Neural progenitor cell (in vitro differentiated cells): Measurements from ENCODE around the gene CACNA1D. TPM values are rescaled to one million over a fixed set of nuclear protein-coding genes. Genes with fewer than 3 reads are reported as not detected.
A peak's percentile ranks its signal among the peaks of the same experiment; 100 is the strongest.

ENCODE experiments used
- DNase-seq: peaks from one replicate; pipeline ENCODE4 v3.0.0-alpha.2; 2016; ENCODE audit warnings: low spot score
- H2AFZ ChIP-seq: fragments of 200-600 bp; sonication (generic); replicated peaks from 2 replicates; pipeline ENCODE4 v1.6.1; 2016; ENCODE audit warnings: antibody characterized with exemption
- H3F3A ChIP-seq: fragments of 200-600 bp; sonication (generic); 2 replicates; pipeline ENCODE4 v1.6.1; 2016; ENCODE audit warnings: antibody characterized with exemption, low read depth
- H3K27ac ChIP-seq: fragments of 200-600 bp; sonication (generic); 2 replicates; pipeline ENCODE4 v1.5.1; 2016; ENCODE audit warnings: mild to moderate bottlenecking
- H3K27me3 ChIP-seq: fragments of 200-600 bp; sonication (generic); 2 replicates; pipeline ENCODE4 v1.6.1; 2016; ENCODE audit warnings: mild to moderate bottlenecking, moderate library complexity
- H3K36me3 ChIP-seq: fragments of 200-600 bp; sonication (generic); 2 replicates; pipeline ENCODE4 v1.5.1; 2016
- H3K4me1 ChIP-seq: fragments of 200-600 bp; sonication (generic); 2 replicates; pipeline ENCODE4 v1.6.1; 2016; ENCODE audit warnings: mixed run types
- H3K4me2 ChIP-seq: fragments of 200-600 bp; sonication (generic); 2 replicates; pipeline ENCODE4 v1.6.1; 2016
- H3K4me3 ChIP-seq: fragments of 200-600 bp; sonication (generic); 2 replicates; pipeline ENCODE4 v1.5.1; 2016
- H3K79me2 ChIP-seq: fragments of 200-600 bp; sonication (generic); 2 replicates; pipeline ENCODE4 v1.6.1; 2016; ENCODE audit warnings: low read depth
- H3K9ac ChIP-seq: fragments of 200-600 bp; sonication (generic); 2 replicates; pipeline ENCODE4 v1.6.1; 2016
- H3K9me3 ChIP-seq: fragments of 200-600 bp; sonication (generic); 2 replicates; pipeline ENCODE4 v1.5.1; 2016; ENCODE audit warnings: low read depth
- H4K20me1 ChIP-seq: fragments of 200-600 bp; sonication (generic); 2 replicates; pipeline ENCODE4 v1.6.1; 2016; ENCODE audit warnings: low read depth
- H3K27ac Mint-ChIP-seq: 3 replicates; pipeline ENCODE4 v1.8.0; 2021; ENCODE audit warnings: mixed read lengths
- H3K27me3 Mint-ChIP-seq: 2 replicates; pipeline ENCODE4 v1.8.0; 2022; ENCODE audit warnings: low read depth, mild to moderate bottlenecking, inconsistent platforms, moderate library complexity, mixed read lengths; ENCODE audit not compliant: insufficient read depth
- H3K36me3 Mint-ChIP-seq: 3 replicates; pipeline ENCODE4 v1.8.0; 2021; ENCODE audit warnings: mixed read lengths
- H3K4me1 Mint-ChIP-seq: 3 replicates; pipeline ENCODE4 v1.8.0; 2021; ENCODE audit warnings: mixed read lengths
- H3K4me3 Mint-ChIP-seq: 3 replicates; pipeline ENCODE4 v1.8.0; 2021; ENCODE audit warnings: mild to moderate bottlenecking, moderate library complexity, mixed read lengths
- H3K9me3 Mint-ChIP-seq: 3 replicates; pipeline ENCODE4 v1.8.0; 2020; ENCODE audit warnings: mixed read lengths
- EZH2 ChIP-seq: fragments of 200-600 bp; sonication (generic); IDR thresholded peaks from 2 replicates; pipeline ENCODE4 v1.6.1; 2017; ENCODE audit warnings: antibody characterized with exemption, mild to moderate bottlenecking, moderate library complexity
- EZH2phosphoT487 ChIP-seq: fragments of 200-600 bp; sonication (generic); IDR thresholded peaks from 2 replicates; pipeline ENCODE4 v1.6.1; 2017; ENCODE audit warnings: antibody characterized with exemption
- total RNA-seq: library from RNA; depleted of rRNA; stranded (reverse); fragments of >200 nt; gene quantifications from 2 replicates; pipeline ENCODE4 v1.2.3, GENCODE V29; 2015; ENCODE audit warnings: low replicate concordance
- TF ChIP-seq, protein P1 (sequence below): fragments of 200-600 bp; sonication (generic); IDR thresholded peaks from 2 replicates; pipeline ENCODE4 v1.5.1; 2017; ENCODE audit warnings: antibody characterized with exemption, mild to moderate bottlenecking

The CACNA1D gene
- total RNA-seq, 1 donor from 2014 or later: 4.7 TPM

DNA sequence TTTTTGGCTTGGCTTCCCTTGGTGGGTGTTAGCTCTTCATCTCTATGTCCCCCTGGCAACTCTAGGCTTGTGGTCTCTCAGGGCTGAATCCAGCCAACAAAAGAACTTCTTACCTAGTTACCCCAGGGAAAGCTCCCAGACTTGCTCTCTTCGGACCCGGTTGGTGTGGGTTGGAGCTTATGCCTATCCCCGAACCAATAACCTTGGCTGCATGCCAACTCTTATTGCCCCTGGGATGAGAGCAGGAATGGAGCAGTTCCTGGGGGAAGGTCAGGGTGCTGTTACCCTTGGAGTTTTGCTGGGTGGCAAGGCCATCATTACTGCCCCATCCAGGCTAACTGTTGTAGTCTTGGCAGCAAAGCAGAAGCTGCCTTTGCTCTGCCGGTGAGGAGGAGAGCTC, 147.8 kb downstream of the CACNA1D start:
- H3K4me3 Mint-ChIP-seq: no peak overlapping the region
- no peaks in the 10 kb centered on the region for H3K4me1 ChIP-seq
- no peak overlapping the region for H3K27ac ChIP-seq
- no peak overlapping the region for H3K9ac ChIP-seq
- H3K27ac Mint-ChIP-seq: no peak overlapping the region
- no peak overlapping the region for H3K4me2 ChIP-seq
- H3K79me2 ChIP-seq: no peaks in the 10 kb centered on the region
- H3K36me3 ChIP-seq: no peaks in the 10 kb centered on the region
- DNase-seq: no peak
- no peaks in the 10 kb centered on the region for H3K9me3 Mint-ChIP-seq
- no peak overlapping the region for H3K4me3 ChIP-seq
- TF ChIP-seq EZH2phosphoT487 (no peak), EZH2 (no peak)
- TF ChIP-seq, protein P1, sequence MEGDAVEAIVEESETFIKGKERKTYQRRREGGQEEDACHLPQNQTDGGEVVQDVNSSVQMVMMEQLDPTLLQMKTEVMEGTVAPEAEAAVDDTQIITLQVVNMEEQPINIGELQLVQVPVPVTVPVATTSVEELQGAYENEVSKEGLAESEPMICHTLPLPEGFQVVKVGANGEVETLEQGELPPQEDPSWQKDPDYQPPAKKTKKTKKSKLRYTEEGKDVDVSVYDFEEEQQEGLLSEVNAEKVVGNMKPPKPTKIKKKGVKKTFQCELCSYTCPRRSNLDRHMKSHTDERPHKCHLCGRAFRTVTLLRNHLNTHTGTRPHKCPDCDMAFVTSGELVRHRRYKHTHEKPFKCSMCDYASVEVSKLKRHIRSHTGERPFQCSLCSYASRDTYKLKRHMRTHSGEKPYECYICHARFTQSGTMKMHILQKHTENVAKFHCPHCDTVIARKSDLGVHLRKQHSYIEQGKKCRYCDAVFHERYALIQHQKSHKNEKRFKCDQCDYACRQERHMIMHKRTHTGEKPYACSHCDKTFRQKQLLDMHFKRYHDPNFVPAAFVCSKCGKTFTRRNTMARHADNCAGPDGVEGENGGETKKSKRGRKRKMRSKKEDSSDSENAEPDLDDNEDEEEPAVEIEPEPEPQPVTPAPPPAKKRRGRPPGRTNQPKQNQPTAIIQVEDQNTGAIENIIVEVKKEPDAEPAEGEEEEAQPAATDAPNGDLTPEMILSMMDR: no peak
- no peaks in the 10 kb centered on the region for H3K9me3 ChIP-seq
- H3K27me3 Mint-ChIP-seq: peaks cover 2% of the 10 kb centered on the region
- no peaks in the 10 kb centered on the region for H4K20me1 ChIP-seq
- no peaks in the 10 kb centered on the region for H3K36me3 Mint-ChIP-seq
- no peak overlapping the region for H2AFZ ChIP-seq
- no peaks in the 10 kb centered on the region for H3K4me1 Mint-ChIP-seq
- no peaks in the 10 kb centered on the region for H3K27me3 ChIP-seq
- no peaks in the 10 kb centered on the region for H3F3A ChIP-seq

DNA sequence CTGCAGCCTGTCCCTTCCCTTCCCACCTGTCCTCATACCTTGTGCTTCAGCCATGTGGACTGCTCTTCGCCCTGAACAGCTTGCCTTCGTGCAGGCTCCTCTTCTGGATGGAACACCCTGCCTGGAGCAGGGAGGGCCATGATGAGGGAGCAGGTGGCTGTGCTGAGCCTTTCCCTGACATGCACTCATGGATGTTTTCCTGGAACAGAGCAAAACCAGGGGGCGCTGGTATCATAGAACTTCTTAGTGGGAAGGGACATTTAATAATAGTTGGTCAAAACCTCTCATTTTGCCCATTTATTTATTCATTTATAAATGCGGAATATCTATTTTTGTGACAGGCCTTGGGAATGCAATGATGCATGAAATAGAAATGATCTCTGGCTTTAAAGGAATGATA, 149.3 kb downstream of the CACNA1D start:
- TF ChIP-seq, protein P1: peak; percentile 41
- TF ChIP-seq EZH2phosphoT487 (no peak), EZH2 (no peak)
- Histone ChIP-seq H3K4me1 (no peaks in the 10 kb centered on the region), H3F3A (no peaks in the 10 kb centered on the region), H3K27ac (no peak overlapping the region), H3K9ac (no peak overlapping the region), H3K4me3 (no peak overlapping the region), H3K36me3 (no peaks in the 10 kb centered on the region), H3K27me3 (no peaks in the 10 kb centered on the region), H3K79me2 (no peaks in the 10 kb centered on the region), H3K9me3 (no peaks in the 10 kb centered on the region), H2AFZ (peak overlapping the region; percentile 20), H3K4me2 (no peak overlapping the region), H4K20me1 (no peaks in the 10 kb centered on the region)
- Mint-ChIP-seq H3K27me3 (peaks cover 2% of the 10 kb centered on the region), H3K4me3 (no peak overlapping the region), H3K36me3 (no peaks in the 10 kb centered on the region), H3K4me1 (no peaks in the 10 kb centered on the region), H3K9me3 (no peaks in the 10 kb centered on the region), H3K27ac (no peak overlapping the region)
- peak; percentile 36 for DNase-seq

DNA sequence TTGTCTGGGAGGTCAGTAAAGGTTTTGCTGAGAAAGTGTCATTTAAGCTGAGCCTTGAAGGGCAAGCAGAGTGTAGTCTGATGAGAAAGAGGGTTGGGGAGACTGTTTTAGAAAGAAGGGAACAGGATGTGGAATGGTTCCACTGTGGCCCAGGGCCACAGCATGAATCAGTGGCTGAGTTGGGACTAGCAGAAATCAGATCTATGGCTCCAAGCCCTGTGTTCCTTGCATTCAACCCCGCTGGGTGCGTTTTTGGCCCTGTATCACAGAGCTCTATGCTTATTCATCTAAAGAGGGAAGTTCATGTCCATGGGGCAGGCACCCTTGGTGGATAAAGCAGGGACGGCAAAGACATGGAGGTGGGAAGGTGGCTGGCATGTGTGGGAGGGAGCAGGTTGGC, 151.3 kb downstream of the CACNA1D start:
- no peaks in the 10 kb centered on the region for H3K4me1 Mint-ChIP-seq
- no peak for DNase-seq
- H3F3A ChIP-seq: no peaks in the 10 kb centered on the region
- H3K27me3 ChIP-seq: no peaks in the 10 kb centered on the region
- H3K4me2 ChIP-seq: no peak overlapping the region
- H3K4me3 Mint-ChIP-seq: no peak overlapping the region
- no peak overlapping the region for H3K27ac ChIP-seq
- H3K9me3 ChIP-seq: no peaks in the 10 kb centered on the region
- no peaks in the 10 kb centered on the region for H3K36me3 ChIP-seq
- H3K4me1 ChIP-seq: no peaks in the 10 kb centered on the region
- no peak overlapping the region for H2AFZ ChIP-seq
- no peaks in the 10 kb centered on the region for H3K79me2 ChIP-seq
- no peaks in the 10 kb centered on the region for H3K36me3 Mint-ChIP-seq
- no peak for TF ChIP-seq EZH2
- no peak for TF ChIP-seq EZH2phosphoT487
- TF ChIP-seq, protein P1: no peak
- H3K4me3 ChIP-seq: no peak overlapping the region
- no peaks in the 10 kb centered on the region for H4K20me1 ChIP-seq
- H3K9me3 Mint-ChIP-seq: no peaks in the 10 kb centered on the region
- no peak overlapping the region for H3K9ac ChIP-seq
- peaks cover 2% of the 10 kb centered on the region for H3K27me3 Mint-ChIP-seq
- H3K27ac Mint-ChIP-seq: no peak overlapping the region
